GM21723 (cell line): ENCODE data around the gene PRKN.

Source experiments
- ATAC-seq: cut with Tn5 transposase; IDR thresholded peaks from one replicate; pipeline ENCODE4 v1.9.1; 2021; ENCODE audit warnings: mild to moderate bottlenecking, moderate library complexity; ENCODE audit not compliant: unreplicated experiment

PRKN gene

GRCh38 chr6:161641175-161641574 is 1086.4 kb downstream of the PRKN start:
- no peak for ATAC-seq

GRCh38 chr6:161639772-161640171 is 1087.8 kb downstream of the PRKN start:
- ATAC-seq, result no peak

GRCh38 chr6:161637658-161638057 is 1089.9 kb downstream of the PRKN start:
- no peak for ATAC-seq

GRCh38 chr6:161636882-161637430 is 1090.6 kb downstream of the PRKN start:
- no peak for ATAC-seq

GRCh38 chr6:161635975-161636374 is 1091.6 kb downstream of the PRKN start:
- no peak for ATAC-seq

- no peak for ATAC-seq
Measured at GRCh38 chr6:161634916-161635315, 1092.7 kb downstream of the PRKN start.

GRCh38 chr6:161631676-161632194 is 1095.8 kb downstream of the PRKN start:
- ATAC-seq, result no peak

GRCh38 chr6:161630674-161631073 is 1096.9 kb downstream of the PRKN start:
- no peak for ATAC-seq

GRCh38 chr6:161626132-161626676 is 1101.4 kb downstream of the PRKN start:
- ATAC-seq, result no peak

- no peak for ATAC-seq
Measured at GRCh38 chr6:161624111-161624510, 1103.5 kb downstream of the PRKN start.

GRCh38 chr6:161622779-161623178 is 1104.8 kb downstream of the PRKN start:
- ATAC-seq, result no peak

- no peak for ATAC-seq
Measured at GRCh38 chr6:161618831-161619454, 1108.6 kb downstream of the PRKN start.

GRCh38 chr6:161613711-161614110 is 1113.9 kb downstream of the PRKN start:
- ATAC-seq, result no peak

- ATAC-seq, result no peak
Measured at GRCh38 chr6:161608771-161609170, 1118.8 kb downstream of the PRKN start.

- ATAC-seq, result no peak
Measured at GRCh38 chr6:161607696-161608297, 1119.8 kb downstream of the PRKN start.

- ATAC-seq, result no peak
Measured at GRCh38 chr6:161602359-161602758, 1125.2 kb downstream of the PRKN start.

- no peak for ATAC-seq
Measured at GRCh38 chr6:161598896-161599295, 1128.7 kb downstream of the PRKN start.

- ATAC-seq, result no peak
Measured at GRCh38 chr6:161596807-161597520, 1130.6 kb downstream of the PRKN start.

- ATAC-seq, result no peak
Measured at GRCh38 chr6:161594412-161594811, 1133.2 kb downstream of the PRKN start.

GRCh38 chr6:161590961-161591627 is 1136.5 kb downstream of the PRKN start:
- no peak for ATAC-seq

GRCh38 chr6:161586887-161587286 is 1140.7 kb downstream of the PRKN start:
- no peak for ATAC-seq
